Suppressor macrophage treated with lipopolysaccharide for 1 hour (primary cell): Measurements from ENCODE around the gene ZNF880.
A peak's percentile ranks its signal among the peaks of the same experiment; 100 is the strongest.
"Not testable (repeated sequence)": the region's sequence is repeated elsewhere in the genome, so short reads cannot be mapped to it uniquely, and the experiment has no call there.

Experiments used
- DNase-seq, 3 donors: peaks; one replicate each; pipeline ENCODE4 v3.0.0-alpha.2; 2020 to 2022

Gene ZNF880

GRCh38 chr19:52369559-52370340, at the start of gene ZNF880:
Gene ZNF880, plus strand, starts transcription at chr19:52369923. Its CDS starts 43 bp downstream, at chr19:52369966.
- peak; percentile 93 to 97 (median 96) for DNase-seq

DNA sequence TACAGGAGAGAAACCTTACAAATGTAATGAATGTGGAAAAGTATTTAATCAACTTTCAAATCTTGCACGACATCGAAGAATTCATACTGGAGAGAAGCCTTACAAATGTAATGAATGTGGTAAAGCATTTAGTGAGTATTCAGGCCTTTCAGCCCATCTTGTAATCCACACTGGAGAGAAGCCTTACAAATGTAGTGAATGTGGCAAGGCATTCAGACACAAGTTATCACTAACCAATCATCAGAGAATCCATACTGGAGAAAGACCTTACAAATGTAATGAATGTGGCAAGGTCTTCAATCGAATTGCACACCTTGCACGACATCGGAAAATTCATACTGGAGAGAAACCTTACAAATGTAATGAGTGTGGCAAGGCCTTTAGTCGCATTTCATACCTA, 47.3 kb upstream of the ZNF880 start:
- no peak for DNase-seq

DNA sequence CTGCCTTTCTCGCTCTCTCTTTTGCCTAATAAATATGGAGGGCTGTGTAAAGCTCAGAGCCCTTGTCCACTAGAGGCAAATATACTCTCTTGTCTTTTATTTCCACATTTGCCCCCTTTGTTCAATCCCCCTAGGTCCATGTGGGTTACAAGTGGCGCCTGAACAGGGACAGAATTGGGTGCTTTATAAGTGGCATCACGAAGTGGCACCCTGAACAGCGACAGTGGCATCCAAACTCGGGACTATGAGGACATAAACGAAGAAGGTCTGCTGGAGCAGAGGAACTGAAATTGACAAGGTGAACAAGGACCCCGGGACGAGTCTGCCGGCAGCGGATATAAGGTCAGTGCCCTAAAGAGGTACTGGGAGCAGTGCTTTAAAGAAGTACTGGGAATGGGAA, 38.0 kb upstream of the ZNF880 start:
- peak in 1 of 3 donors; percentile 12 for DNase-seq

- DNase-seq: no peak
Observed at GRCh38 chr19:52335768-52336116, 34.0 kb upstream of the ZNF880 start.

DNA sequence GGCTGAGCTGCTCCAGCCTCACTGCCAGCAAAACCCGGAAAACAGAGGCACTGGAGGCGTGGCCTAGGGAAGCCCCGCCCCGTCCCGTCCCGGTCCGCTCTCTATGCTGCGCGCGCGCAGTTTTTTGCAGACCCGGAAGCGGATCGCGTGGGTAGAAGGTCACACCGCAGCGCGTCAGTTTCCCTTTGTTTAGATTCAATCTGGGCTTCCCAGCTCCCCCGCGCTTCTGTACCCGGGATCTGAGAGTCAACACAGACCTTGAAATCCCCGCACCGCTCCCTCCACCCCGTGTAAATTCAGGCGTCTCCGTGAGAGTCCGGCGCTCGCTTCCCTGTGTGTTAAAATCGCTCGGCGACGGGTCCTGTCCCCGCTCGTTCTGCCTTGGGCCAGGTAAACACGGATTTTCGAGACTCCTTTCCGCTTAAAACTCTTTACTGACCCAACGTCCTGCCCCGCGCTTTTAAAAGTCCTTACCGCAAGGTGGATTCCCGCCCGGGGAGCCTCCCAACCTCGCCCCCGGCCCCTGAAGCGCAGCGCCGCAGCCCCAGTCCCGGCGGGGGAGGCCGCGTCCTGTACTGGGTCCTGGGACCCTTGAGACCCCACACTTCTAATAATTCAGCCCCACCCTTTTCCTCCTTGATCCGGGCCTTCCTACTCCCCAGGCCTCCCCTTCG, 33.5 kb upstream of the ZNF880 start, which contains the start of gene ZNF610:
TSS of gene ZNF610 (plus strand) at position 127 of the 674 bp plus-strand sequence. CDS start 12,930 bp downstream, outside the sequence.
- peak; percentile 95 to 97 (median 96) for DNase-seq

DNA sequence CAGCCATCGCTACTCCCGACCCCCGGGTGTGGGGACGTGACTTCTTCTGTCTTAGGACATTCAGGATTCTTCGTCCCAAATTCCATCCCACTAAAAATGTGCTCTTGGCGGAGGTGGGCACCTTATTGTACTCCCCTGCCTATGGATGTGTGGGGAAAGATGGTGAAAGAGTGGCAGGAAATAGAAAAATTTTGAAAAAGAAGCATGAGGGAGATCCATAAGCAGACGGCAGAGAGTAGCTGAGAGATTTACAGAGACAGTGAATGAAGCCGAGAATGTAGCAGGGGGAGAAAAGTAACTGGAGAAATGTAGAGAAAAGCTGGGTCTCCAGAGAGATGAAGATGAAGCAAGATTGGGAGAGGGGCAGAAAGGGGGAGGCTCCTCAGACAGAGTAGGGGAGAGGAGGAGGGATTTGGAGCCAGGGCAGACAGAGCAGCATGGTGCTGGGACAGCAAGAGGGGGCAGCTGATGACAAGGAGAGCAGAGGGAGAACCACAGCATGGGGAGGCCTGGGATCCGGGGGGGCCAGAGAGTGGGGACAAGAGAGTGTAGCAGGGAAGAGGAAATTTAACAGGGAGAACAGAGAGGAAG, 32.8 kb upstream of the ZNF880 start:
- DNase-seq: peak in 1 of 3 donors; percentile 7

GRCh38 chr19:52339022-52339421, 30.7 kb upstream of the ZNF880 start:
- not testable (repeated sequence) for DNase-seq

- peak; percentile 45 to 49 (median 47) for DNase-seq
Observed at GRCh38 chr19:52343548-52343947, 26.2 kb upstream of the ZNF880 start.

DNA sequence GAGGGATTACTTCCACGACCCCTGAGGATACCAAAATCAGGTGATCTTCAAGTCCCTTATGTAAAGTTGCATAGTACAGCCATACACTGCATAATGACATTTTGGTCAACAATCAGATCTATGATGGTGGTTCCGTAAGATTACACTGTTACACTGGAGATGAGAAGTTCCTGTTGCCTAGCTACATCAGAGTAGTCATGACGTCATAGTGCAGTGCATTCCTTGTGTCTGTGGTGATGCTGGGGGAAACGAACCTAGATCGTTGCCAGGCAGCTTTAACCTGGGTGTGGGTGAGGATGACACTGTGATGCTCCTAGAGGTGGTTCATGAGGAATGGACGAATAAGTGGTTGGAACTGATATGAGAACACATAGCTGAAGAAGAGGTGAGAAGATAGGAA, 24.6 kb upstream of the ZNF880 start:
- no peak for DNase-seq

GRCh38 chr19:52351512-52351911, 18.2 kb upstream of the ZNF880 start:
- DNase-seq: no peak

GRCh38 chr19:52366414-52366824, 3.3 kb upstream of the ZNF880 start:
- no peak for DNase-seq

DNA sequence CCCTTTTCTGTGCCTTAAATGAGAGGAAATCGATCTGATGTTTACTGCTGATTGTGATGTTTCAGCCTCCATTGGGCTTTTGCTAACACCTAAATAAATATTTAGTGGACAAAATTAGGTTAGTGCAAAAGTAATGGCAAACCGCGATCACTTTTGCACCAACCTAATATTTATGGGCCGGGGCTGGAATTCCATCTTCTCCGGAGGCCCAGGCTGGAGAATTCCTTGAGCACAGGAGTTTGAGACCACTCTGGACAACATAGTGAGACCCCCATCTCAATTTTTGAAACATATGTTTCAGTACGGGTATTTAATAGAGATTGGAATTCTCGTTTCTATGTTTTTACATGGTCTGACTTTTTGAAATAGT, 603 bp downstream of the ZNF880 start:
- DNase-seq: no peak

GRCh38 chr19:52391135-52391534, 21.4 kb downstream of the ZNF880 start:
- DNase-seq: no peak

DNA sequence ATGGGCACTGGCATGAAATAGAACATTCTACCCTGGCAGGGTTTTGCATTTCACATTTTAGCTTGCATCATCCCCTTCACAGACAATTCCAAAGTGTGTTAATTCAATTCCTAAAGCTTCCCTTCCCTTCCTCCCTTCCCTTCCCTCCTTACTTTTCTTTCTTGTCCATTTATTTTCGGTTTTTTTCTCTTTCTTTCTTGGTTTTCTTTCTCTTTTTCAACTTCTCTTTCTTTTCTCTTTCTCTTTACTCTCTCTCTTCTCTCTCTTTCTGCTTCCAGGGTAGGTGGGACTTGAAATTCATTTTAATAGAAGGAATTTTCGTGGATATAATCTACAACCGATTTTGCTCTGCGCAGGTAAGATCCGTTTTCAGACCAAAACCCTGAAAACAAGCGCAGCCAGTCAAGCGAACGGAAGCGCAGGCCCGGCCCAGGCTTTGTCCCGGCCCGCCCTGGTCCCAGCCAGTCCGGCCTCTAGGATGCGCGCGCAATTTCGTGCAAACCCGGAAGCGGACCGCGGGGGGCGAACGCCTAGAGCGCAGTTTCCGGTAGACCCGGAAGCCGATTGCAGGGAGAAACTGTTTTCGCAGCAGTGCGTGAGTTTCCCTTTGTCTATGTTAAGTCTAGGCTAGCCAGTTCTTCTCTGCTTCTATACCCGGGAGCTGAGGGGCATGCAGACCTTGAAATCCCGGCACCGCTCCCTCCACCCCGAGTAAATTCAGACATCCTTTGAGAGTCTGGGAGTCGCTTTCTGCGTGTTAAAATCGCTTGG, 27.8 kb downstream of the ZNF880 start, which contains the start of gene ZNF528:
TSS of gene ZNF528 (plus strand) at position 540 of the 771 bp plus-strand sequence. CDS start 4,165 bp downstream, outside the sequence.
- peak; percentile 95 to 98 (median 97) for DNase-seq

DNA sequence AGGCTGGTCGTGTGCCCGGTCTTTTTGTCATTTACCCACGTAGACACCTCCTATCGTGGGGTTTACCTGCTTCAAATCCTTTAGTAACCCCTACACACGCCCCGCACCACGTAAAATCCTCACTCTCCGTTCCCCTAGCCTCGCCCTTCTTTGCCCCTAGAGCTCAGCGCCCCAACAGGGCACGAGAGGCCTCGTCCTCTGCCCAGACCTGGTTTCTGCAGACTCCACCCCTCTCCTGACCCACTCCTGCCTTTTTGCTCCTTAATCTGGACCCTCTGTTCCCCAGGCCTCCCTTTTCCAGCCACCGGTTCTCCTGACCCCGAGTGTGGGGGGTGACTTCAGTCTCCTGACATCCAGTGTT, 28.3 kb downstream of the ZNF880 start:
- DNase-seq: peak; percentile 9 to 32 (median 21)

GRCh38 chr19:52410276-52410675, 40.6 kb downstream of the ZNF880 start:
- DNase-seq: no peak

DNA sequence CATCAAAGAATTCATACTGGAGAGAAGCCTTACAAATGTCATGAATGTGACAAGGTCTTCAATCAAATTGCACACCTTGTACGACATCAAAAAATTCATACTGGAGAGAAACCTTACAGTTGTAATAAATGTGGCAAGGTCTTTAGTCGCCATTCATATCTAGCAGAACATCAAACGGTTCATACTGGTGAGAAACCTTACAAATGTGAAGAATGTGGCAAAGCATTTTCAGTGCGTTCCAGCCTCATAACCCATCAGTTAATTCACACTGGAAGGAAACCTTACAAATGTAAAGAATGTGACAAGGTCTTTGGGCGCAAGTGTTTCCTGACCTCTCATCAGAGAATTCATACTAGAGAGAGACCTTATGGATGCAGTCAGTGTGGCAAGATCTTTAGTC, 46.0 kb downstream of the ZNF880 start:
- DNase-seq: no peak

DNA sequence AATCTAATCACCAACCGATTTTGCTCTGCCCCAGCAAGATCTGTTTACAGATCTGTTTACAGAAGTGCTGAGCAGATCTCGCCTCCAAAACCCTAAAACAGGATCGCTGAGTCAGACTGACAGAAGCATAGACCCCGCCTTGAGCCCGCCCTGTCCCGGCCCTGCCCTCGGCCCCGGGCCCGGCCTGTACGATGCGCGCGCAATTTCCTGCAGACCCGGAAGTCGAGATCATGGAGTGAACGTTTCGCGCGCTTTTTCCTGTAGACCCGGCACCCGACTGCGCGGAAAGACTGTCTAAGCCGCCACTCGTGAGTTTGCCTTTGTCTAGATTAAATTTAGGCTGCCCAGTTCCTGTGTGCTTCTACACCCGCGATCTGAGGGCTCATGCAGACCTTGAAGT, 59.2 kb downstream of the ZNF880 start, which contains the start of gene ZNF534:
TSS of gene ZNF534 (plus strand) at position 212 of the 400 bp plus-strand sequence. CDS start 2,327 bp downstream, outside the sequence.
- DNase-seq: no peak
